C4-2B (cell line): ENCODE measurements around the gene ENSA.

Source experiments
- CTCF ChIP-seq: fragments of 450-650 bp; conservative IDR thresholded peaks from 2 replicates; pipeline ENCODE4 v1.5.1; 2017; ENCODE audit warnings: mild to moderate bottlenecking
- ZFX ChIP-seq: fragments of 450-650 bp; IDR thresholded peaks from 2 replicates; pipeline ENCODE4 v1.6.1; 2017

GRCh38 chr1:150612014-150612345 lies 17.4 kb downstream of the ENSA start:
- TF ChIP-seq CTCF = no peak
- TF ChIP-seq ZFX = no peak
